GM19328 (cell line): Measurements from ENCODE around the gene INSR.

Experiments used
- ATAC-seq: cut with Tn5 transposase; IDR thresholded peaks from one replicate; pipeline ENCODE4 v1.9.1; 2021; ENCODE audit warnings: mild to moderate bottlenecking, moderate library complexity; ENCODE audit not compliant: unreplicated experiment

INSR gene

DNA sequence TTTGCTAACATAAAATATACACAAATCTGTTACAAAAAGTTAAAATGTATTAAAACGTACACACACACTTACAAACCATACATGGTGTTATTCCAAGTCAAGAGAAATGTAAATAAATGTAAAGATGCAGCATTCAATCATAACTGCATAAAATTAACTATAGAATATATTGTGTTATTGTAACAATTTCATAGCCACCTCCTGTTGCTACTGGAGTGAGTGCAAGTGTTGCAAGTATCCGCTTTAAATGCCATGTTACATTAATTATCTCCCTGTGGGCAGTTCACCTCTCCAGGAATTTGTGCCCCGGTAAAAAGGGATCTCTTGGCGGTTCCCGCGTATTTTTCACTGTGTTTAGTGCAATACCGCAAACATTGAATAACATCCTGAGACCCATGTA is 3.5 kb upstream of the INSR start:
- ATAC-seq = no peak

DNA sequence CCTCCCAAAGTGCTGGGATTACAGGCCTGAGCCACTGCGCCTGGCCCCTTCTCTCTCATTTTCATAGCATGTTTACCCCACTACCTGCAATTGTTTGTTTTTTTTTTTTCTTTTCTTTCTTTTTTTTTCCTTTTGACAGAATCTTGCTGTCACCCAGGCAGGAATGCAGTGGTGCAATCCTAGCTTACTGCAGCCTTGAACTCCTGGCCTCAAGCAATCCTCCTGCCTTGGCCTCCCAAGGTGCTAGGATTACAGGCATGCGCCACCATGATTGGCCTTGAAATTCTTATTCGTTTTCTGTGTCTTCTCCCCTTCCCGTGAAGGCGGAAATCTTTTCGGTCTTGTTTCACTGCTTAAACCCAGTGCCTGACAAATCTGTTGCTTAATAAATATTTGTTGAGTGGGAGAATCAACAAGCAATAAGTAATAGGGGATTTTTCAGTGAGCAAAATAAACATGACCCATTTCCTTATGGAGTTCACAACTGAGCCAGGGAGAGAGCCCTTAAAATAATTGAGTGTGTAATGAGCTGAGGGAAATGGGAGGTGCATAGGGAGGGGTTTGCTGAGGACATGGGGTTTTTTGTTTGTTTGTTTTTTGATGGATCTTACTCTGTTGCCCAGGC is 1.8 kb upstream of the INSR start:
- ATAC-seq = no peak

DNA sequence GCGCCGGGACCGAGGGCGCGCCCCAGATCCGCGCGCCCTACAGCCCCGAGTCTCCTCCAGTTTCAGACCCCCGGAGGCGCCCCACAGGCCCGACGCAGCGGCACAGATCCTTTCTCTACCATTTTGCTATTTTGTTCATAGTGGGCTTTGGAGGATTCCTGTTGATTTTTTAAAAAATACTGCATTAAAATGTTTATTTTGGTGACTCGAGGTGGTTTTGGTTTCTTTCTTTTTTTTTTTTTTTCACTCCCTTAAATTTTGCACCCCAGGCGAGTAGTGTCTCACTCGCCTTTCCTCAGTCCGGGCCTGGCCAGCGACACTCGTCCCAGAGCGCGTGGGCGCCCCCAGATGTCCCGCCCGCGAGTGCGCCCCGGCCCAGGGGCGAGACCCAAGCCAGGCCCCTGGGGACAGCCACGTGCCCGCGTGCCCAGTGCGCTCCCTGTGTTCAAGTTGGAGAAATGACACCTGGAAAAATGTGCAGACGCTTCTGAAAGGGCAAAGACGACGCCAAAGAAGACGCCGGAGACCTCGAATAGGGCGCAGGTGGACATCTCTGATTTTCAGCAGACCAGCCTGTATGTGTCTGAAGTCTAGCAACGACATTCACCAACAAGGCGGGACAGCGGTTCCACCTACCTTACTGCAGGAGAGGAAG is 471 bp upstream of the INSR start:
- ATAC-seq = no peak

DNA sequence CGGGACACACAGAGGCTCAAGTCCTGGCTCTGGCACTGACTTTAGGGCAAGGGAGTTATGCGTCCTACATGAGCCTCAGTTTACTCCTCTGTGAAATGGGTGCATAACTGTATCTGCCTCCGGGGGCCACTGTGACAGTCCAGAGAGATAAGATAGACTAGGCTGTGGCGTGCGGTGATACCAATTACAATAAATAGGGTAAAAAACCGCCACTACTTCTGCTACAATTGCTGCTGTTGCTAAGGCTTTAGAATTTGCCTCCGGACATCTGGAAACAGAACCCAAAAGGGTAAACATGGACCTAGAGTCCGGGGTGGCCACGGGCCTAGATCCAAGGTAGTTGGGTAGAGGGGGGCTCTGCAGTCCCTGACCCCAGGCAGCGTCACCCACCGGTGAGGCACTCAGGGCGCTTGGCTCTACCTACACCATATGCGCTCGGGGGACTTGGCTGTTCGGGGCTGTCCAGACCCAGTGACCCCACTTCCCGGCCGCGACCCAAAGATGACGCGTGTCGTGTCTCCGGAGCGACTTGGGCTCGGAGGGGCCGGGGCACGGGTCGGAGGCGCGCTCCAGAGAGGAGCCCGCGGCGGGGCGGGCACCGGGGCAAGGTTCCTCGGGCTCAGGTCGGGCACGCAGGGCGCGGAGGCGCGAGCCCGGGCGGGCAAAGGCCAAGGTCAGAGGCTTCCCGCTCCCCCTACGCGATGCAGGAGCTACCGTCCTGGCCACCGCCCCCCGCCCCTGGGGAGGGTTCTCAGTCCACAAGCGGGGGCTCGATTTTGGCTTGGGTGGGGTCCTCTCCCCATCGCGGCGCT is 1.1 kb downstream of the INSR start:
- ATAC-seq = no peak

DNA sequence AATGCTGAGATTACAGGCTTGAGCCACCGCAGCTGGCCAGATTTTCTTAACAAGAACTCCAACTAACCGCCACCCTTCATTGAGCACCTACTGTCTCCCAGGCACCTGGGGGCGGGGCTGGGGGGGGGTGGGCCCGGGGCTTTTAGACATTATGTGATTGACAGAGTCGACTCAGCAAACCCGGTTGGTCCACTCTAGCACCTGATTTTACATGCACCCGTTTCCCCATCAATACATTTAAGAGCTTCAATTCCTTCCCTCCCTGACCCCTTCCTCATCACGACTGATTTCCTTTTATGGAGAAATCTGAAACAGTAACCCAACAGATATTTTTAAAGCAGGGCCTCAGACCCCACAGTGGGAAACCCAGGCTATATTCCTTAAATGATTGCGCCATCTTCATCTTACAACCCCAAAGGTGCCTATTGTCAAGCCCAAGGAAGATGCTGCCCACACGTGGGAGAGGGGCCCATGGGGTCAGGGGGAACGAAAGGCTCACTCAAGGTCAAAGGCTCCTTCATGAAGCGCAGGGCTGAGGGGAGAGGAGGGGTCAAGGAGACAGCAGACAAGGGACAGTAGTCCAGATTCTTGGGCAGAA is 1.8 kb downstream of the INSR start:
- ATAC-seq = no peak

DNA sequence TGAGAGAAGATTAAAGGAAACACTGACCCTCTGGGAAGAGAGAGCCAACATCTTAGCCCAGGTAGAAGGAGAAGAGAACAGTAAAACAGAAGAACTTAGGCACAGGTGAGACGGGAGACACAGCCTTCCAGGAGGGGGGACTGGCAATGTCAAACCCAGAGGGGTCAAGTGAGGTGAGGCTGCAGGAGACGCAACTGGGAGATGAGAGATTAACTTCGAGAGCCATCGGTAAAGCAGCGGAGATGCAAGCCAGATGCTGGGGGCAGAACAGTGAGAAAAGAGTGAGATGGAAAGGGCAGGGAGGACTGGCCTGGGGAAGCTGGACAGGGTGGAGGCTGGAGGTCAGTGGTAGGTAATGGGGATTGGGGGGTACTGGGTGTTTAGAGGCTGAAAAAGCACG is 5.2 kb downstream of the INSR start:
- ATAC-seq = no peak

DNA sequence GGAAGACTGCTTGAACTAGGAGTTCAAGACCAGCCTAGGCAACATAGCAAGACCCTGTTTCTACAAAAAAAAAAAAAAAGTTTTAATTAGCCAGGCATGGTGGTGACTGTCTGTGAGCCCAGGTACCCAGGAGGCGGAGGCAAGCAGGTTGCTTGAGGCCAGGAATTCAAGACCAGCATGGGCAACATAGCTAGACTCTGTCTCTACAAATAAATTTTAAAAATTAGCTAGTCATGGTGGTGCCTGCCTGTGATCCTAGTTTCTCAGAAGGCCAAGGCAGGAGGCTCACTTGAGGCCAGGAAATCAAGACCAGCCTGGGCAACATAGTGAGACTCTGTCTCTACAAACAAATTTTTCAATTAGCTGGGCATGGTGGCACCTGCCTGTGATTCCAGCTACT is 6.1 kb downstream of the INSR start:
- ATAC-seq = no peak

DNA sequence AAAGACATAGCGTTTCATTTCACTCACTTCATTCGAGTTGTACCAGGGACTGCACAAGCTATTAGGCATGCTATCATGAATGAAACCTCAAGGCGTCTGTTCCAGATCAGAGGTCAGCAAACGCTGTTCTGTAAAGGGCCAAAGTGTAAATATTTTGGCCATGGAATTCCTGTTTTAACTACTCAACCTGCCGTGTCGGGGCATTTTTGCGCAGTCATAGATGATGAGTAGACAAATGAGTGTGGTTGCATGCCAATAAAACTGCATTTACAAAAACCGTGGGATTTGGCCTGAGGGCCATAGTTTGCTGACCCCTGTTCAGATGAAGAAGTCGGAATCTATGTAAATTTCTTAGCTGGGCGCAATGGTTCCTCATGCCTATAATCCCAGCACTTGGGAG is 6.5 kb downstream of the INSR start:
- ATAC-seq = no peak

DNA sequence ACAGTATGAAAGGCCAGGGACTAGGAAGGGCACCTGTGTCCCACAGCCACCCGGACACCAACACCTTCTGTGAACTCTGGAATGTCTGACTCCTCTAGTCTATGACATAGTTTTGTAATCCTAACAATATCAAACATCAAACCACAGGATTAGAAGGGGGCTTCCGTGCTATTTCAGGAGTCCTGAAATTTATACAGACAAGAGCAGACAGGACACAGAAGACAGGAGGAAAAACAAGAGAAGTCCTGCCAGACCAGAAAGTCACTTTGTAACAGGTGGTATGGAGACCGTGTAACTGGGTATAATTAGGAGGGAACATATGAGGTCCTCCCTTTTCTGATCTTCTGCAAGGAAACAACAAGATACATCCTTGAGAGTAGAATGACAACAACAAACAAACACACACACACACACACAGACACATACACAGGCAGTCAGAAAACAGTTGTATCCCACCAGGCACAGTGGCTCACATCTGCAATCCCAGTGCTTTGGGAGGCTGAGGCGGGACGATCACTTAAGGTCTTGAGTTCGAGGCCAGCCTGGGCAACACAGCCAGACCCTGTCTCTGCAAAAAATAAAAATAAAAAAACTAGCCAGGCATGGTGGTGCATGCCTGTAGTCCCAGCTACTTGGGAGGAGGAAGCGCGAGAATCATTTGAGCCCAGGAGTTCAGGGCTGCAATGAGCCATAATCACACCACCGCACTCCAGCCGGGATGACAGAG is 13.1 kb downstream of the INSR start:
- ATAC-seq = no peak

DNA sequence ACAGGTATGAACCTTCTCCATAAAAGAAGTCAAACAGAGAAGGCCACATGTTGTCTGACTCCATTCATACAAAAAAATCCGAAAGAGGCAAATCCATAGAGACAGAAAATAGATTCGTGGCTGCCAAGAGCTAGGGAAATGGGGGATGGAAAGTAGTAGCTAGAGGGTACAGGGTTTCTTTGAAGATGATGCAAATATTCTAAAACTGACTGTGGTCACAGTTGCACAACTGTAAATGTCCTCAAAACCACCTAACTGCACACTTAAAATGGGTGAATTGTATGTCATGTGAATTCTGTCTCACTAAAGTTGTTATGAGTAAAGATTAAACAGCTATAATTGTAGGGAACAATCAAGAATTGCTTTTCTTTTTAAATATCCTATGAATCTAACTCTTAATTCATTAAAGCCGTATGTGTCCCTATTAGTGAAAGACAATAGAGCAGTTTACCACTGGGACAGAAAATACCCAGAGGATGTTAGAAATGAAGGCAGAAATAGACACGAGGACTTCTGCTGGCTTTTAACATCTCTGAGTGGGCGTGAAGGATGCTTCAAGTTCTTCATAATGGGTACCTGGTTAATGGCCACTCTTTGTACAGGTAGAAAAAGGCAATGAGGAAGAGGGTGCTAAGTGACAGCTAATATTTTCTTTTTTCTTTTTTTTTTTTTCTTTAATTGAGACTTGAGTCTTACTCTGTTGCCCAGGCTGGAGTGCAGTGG is 21.2 kb downstream of the INSR start:
- no peak for ATAC-seq

DNA sequence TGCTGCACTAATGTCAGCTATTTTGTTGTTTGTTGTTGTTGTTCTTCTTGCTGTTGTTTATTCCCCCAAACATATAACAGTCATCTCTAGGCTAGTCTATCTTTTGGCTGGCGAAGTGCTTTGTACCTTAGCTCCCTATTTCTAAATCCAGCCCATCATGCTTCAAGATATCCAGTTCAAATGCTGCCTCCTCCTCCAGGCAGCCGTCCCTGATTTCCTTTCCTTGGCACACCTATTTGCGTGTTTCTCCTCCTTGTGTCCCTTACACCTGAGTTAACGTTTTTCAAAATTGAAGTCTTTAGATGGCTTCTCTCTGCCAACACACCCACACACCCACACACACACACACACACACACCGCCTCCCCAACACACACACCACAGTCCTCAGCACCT is 25.5 kb downstream of the INSR start:
- no peak for ATAC-seq

DNA sequence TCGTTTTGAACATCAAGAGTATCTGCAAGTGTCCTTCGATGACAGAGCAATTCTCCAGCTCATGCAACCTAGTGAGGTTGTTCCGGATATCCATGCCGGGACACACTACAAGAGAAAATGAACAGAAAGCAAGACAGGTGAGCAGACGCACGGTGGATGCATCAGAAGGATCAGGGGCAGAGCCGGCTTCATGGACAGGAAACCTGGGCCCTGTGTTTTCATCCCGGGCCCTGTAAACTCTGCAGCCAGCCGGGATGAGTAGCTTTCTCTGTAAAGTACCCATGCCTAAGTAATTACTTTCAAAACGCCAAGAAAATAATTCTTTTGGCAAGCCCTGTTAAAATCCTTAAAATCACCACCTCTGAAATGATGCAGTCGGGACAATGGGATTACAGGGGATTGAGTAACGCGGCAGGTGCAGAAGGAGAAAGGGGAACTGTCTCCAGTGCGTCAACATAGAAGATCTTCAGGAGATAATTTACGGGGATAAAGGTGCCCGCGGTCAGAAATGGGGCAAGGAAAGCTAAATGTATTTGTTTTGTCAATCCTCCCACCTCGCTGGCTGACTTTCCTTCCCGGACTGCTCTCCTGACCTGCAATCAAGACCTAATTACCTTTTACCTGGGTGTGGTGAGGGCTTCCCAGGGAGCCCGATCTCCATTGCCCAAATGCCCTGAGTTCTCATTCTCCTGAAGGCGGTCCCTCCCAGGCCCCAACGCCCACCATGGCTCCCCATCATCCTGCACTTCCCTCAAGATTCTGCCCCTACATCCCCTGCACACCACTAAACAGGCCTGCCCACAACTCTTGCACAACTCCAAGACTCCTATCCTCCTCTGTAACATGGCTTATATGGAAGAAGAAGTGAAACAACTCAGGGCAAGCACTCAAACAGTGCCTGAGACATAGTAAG is 26.2 kb downstream of the INSR start:
- no peak for ATAC-seq

DNA sequence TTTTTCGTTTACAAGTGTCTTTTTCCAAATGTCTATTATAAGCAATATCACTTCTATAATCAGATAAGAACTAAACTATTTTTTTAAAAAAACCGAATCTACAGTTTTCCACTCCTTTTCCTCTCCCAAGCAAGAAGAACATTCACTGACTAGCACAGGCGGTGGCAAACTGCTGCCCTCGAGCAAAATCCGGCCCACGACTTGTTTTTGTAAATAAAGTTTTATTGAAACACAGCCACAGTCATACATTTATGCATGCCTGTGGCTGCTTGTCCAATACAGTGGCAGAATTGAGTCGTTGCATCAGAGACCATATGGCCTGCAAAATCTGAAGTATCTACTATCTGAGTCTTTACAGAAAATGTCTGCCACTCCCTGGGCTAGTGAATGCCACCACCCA is 27.4 kb downstream of the INSR start:
- ATAC-seq = no peak

DNA sequence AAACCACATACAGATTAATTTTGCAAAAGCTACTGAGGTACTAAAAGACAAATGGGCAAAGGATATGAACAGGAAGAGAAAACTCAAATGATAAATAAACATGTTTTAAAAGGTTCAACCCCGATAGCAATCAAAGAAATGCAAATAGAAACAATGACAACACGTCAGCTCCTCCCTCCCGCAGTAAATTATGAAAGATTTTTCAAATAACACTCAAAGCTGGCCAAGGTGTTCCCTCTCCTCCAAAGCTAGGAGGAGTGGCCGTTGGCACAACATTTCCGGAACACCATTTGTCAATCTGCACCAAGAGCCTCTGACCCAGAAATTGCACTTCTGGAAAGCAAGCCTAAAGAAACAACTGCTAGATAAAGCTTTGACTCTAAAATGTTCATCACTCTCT is 28.3 kb downstream of the INSR start:
- no peak for ATAC-seq

DNA sequence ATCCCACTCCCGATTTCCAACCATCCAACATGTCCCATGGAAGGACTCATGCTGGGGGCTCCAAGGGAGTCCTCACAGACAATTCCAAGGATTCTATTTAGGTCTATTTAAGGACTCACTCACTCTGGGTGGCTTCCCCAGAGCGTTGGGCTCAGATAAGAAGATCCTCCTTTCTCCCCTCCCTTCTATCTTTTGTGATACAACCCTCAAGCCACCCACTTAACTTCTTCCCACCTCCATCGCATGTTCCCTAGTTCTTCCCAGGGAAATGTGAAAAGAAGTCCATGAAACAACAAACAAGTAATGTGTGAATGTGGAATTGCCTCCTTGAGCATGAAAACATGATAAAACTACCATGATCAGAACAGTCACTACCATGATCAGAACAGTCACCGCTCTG is 29.4 kb downstream of the INSR start:
- no peak for ATAC-seq

DNA sequence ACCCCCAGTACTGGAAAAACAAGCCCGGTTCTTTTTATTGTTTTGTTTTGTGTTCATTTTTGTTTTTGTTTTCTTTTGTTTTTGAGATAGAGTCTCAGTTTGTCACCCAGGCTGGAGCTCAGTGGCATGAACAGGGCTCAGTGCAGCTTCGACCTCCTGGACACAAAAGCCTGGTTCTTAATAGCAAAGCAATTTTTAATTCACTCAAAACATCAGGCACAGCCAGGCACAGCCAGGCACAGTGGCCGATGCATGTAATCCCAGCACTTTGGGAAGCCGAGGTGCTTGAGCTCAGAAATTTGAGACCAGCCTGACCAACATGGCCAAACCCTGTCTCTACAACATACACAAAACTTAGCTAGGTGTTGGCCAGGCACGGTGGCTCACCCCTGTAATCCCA is 30.7 kb downstream of the INSR start:
- no peak for ATAC-seq

DNA sequence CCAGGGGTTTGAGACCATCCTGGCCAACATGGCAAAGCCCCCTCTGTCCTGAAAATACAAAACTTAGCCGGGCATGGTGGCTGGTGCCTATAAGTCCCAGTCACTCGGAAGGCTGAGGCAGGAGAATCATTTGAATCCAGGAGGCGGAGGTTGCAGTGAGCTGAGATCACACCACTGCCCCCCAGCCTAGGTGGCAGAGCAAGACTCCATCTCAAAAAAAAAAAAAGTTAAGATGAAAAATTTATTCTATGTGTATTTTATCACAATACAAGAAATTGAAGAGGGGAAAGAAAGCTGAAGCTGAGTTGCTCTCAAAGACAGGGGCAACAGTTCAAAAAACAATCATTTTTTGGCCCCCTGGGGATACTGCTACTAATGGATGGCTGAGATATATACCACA is 31.1 kb downstream of the INSR start:
- no peak for ATAC-seq

DNA sequence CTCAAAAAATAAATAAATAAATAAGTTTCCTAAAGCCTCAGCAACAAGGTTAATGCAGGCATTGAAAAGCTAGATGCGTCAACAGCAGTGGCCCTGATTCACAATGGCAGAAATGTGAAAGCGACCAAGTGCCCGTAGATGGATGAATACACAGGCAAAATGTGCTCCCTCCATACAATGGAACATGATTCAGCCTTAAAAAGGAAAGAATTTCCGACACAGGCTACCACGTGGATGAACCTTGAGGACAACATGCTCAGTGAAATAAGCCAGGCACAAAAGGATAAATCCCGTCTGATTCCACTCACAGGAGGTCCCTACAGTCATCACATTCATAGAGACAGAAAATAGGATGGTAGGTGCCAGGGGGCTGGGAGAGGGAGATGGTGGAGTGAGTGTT is 31.7 kb downstream of the INSR start:
- ATAC-seq = no peak

DNA sequence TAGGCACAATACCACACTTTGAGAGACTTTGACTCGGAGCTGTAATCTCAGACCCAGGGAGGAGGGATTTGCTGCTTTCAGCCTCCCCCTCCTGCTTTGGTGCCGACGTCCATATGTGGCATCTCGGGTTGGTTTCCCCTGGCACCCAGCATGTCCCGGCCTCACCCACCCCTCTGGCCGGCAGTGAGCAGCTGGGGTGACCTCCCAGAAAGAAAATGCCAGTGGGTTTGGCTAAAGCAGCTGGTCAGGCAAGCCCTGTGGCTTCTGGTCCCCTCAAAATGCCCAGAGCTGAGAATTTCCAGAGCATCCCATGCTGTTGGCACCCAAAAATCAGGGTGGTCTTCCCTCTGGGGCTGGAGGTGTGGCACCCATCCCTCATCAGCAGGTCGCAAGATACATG is 34.1 kb downstream of the INSR start:
- ATAC-seq = no peak
